SK-N-SH (cell line): Measurements from ENCODE around the gene TBX6. TPM values are rescaled to one million over a fixed set of nuclear protein-coding genes. Genes with fewer than 3 reads are reported as not detected.
A peak's percentile ranks its signal among the peaks of the same experiment; 100 is the strongest.

Experiments used
- CTCF ChIA-PET: fragments of 300-600, 350-600 bp; formaldehyde crosslinking; extraction: SDS; loops from one replicate; lab custom pipeline; 2021; lab: Yijun Ruan, JAX
- POLR2A ChIA-PET: fragments of 350-600 bp; sonication (Branson Sonifier 250); formaldehyde crosslinking; extraction: SDS; loops from one replicate; lab custom pipeline; 2020; ENCODE audit warnings: antibody characterized with exemption, inconsistent platforms; lab: Yijun Ruan, JAX
- DNase-seq: peaks from one replicate; pipeline ENCODE4 v3.0.0; 2012
- H2AFZ ChIP-seq: fragments of 200-600 bp; sonication (generic); 2 replicates; pipeline ENCODE4 v1.8.1; 2016; ENCODE audit warnings: antibody characterized with exemption, mild to moderate bottlenecking, low read depth
- H3F3A ChIP-seq: fragments of 200-600 bp; sonication (generic); replicated peaks from 2 replicates; pipeline ENCODE3; 2016; ENCODE audit warnings: antibody characterized with exemption, mild to moderate bottlenecking; ENCODE audit not compliant: insufficient read depth
- H3K27ac ChIP-seq, 2 experiments: fragments of 200-500 bp in 1 of 2; fragments of 200-600 bp in 1 of 2; sonication (Bioruptor generic) in 1 of 2; sonication (generic), shearing (Covaris generic) in 1 of 2; 2 replicates each; pipeline versions ENCODE4 v1.5.1 to v1.6.1; 2014 to 2016; ENCODE audit warnings: low read depth in 2 of 2, inconsistent platforms in 1 of 2, low read length in 1 of 2, mild to moderate bottlenecking in 1 of 2, mixed read lengths in 1 of 2
- H3K27me3 ChIP-seq: fragments of 200-600 bp; sonication (generic), shearing (Covaris generic); 2 replicates; pipeline ENCODE4 v1.6.1; 2016; ENCODE audit warnings: mixed run types; ENCODE audit not compliant: insufficient read depth
- H3K36me3 ChIP-seq, 2 experiments: fragments of 200-500 bp in 1 of 2; fragments of 200-600 bp in 1 of 2; sonication (Bioruptor generic) in 1 of 2; sonication (generic) in 1 of 2; replicated peaks in 1 of 2; 2 replicates each; pipeline versions ENCODE3 to v1.5.1; 2014 to 2016; ENCODE audit warnings: low read length in 1 of 2, mild to moderate bottlenecking in 1 of 2; ENCODE audit not compliant: insufficient read depth in 2 of 2, control insufficient read depth in 1 of 2
- H3K4me1 ChIP-seq, 2 experiments: fragments of 200-500 bp in 1 of 2; fragments of 200-600 bp in 1 of 2; sonication (Bioruptor generic) in 1 of 2; sonication (generic), shearing (Covaris generic) in 1 of 2; 2 replicates each; pipeline versions ENCODE4 v1.5.1 to v1.6.1; 2014 to 2016; ENCODE audit warnings: low read depth in 1 of 2, low read length in 1 of 2, mixed run types in 1 of 2; ENCODE audit not compliant: insufficient read depth in 2 of 2, control insufficient read depth in 1 of 2
- H3K4me2 ChIP-seq: fragments of 200-600 bp; sonication (generic), shearing (Covaris generic); 2 replicates; pipeline ENCODE4 v1.6.1; 2017; ENCODE audit warnings: mixed run types
- H3K4me3 ChIP-seq, 2 experiments: fragments of 200-500 bp in 1 of 2; fragments of 200-600 bp in 1 of 2; sonication (Bioruptor generic) in 1 of 2; sonication (generic), shearing (Covaris generic) in 1 of 2; 2 replicates each; pipeline versions ENCODE4 v1.5.1 to v1.8.1; 2014 to 2016; ENCODE audit warnings: low read depth in 2 of 2, inconsistent platforms in 1 of 2, low read length in 1 of 2, mild to moderate bottlenecking in 1 of 2, mixed read lengths in 1 of 2, moderate library complexity in 1 of 2
- H3K79me2 ChIP-seq: fragments of 200-600 bp; sonication (generic); 2 replicates; pipeline ENCODE4 v1.8.1; 2017; ENCODE audit warnings: mild to moderate bottlenecking; ENCODE audit not compliant: insufficient read depth
- H3K9ac ChIP-seq: fragments of 200-600 bp; sonication (generic); 2 replicates; pipeline ENCODE4 v1.6.1; 2017; ENCODE audit warnings: mixed run types
- H3K9me2 ChIP-seq: fragments of 200-600 bp; sonication (generic); 2 replicates; pipeline ENCODE4 v1.6.1; 2017; ENCODE audit warnings: mixed run types
- H3K9me3 ChIP-seq: fragments of 200-600 bp; sonication (generic); 2 replicates; pipeline ENCODE4 v1.6.1; 2017; ENCODE audit warnings: mixed run types, mild to moderate bottlenecking, moderate library complexity
- H4K20me1 ChIP-seq: fragments of 200-600 bp; sonication (generic); 2 replicates; pipeline ENCODE4 v1.6.1; 2017; ENCODE audit warnings: mild to moderate bottlenecking, mixed run types; ENCODE audit not compliant: insufficient read depth
- ELF1 ChIP-seq: IDR thresholded peaks from 2 replicates; pipeline ENCODE4 v1.4.0; 2012
- EP300 ChIP-seq, 2 experiments: IDR thresholded peaks; 2 replicates each; pipeline versions ENCODE4 v1.4.0 to v1.6.1; 2012; ENCODE audit warnings: borderline replicate concordance in 1 of 2, low read depth in 1 of 2, low read length in 1 of 2
- FOSL2 ChIP-seq: IDR thresholded peaks from 2 replicates; pipeline ENCODE4 v1.4.0; 2012; ENCODE audit warnings: low read depth, mild to moderate bottlenecking, moderate library complexity, borderline replicate concordance
- FOXJ3 ChIP-seq: sonication (generic); formaldehyde crosslinking; IDR thresholded peaks from 2 replicates; pipeline ENCODE4 v1.5.1; 2020; ENCODE audit warnings: mild to moderate bottlenecking, missing genetic modification reagents
- GABPA ChIP-seq: IDR thresholded peaks from 2 replicates; pipeline ENCODE4 v1.4.0; 2012; ENCODE audit warnings: low read depth, mild to moderate bottlenecking
- NFIC ChIP-seq: IDR thresholded peaks from 2 replicates; pipeline ENCODE4 v1.4.0; 2012; ENCODE audit warnings: borderline replicate concordance
- RAD21 ChIP-seq: IDR thresholded peaks from 2 replicates; pipeline ENCODE4 v1.6.1; 2012; ENCODE audit warnings: mild to moderate bottlenecking, low read length
- RFX5 ChIP-seq: IDR thresholded peaks from 2 replicates; pipeline ENCODE4 v1.6.1; 2012; ENCODE audit warnings: mild to moderate bottlenecking, improper control_type of control experiment, low read length
- RXRA ChIP-seq: IDR thresholded peaks from 2 replicates; pipeline ENCODE4 v1.4.0; 2012; ENCODE audit warnings: low read depth, mild to moderate bottlenecking, borderline replicate concordance
- TAF1 ChIP-seq: IDR thresholded peaks from 2 replicates; pipeline ENCODE4 v1.6.1; 2012; ENCODE audit warnings: low read depth, mild to moderate bottlenecking, low read length, moderate library complexity, borderline replicate concordance
- TEAD4 ChIP-seq: IDR thresholded peaks from 2 replicates; pipeline ENCODE4 v1.4.0; 2012; ENCODE audit warnings: mild to moderate bottlenecking, borderline replicate concordance; ENCODE audit not compliant: insufficient read depth
- WGBS: methylation state at CpG from one replicate; pipeline ENCODE4 v1.1.6; 2017; ENCODE audit warnings: low lambda C conversion rate; 5-methylcytosine and 5-hydroxymethylcytosine counted together
- polyA plus RNA-seq, 3 experiments: library from polyadenylated mRNA; depleted of rRNA; stranded (reverse); fragments of >200 nt; gene quantifications; 2 replicates each; pipeline ENCODE4 v1.2.3, GENCODE V29; 2012
- TF ChIP-seq, protein P1 (sequence below): IDR thresholded peaks from 2 replicates; pipeline ENCODE4 v1.4.0; 2012; ENCODE audit warnings: low read depth
- TF ChIP-seq, protein P2 (sequence below): IDR thresholded peaks from 2 replicates; pipeline ENCODE4 v1.4.0; 2012; ENCODE audit warnings: low read depth, borderline replicate concordance
- TF ChIP-seq, protein P3 (sequence below): IDR thresholded peaks from 2 replicates; pipeline ENCODE4; 2012
- TF ChIP-seq, protein P4 (sequence below): fragments of 200-600 bp; sonication (generic); IDR thresholded peaks from 2 replicates; pipeline ENCODE4 v1.6.1; 2017; ENCODE audit warnings: antibody characterized with exemption, mild to moderate bottlenecking, moderate library complexity
- TF ChIP-seq, protein P5 (sequence below): IDR thresholded peaks from 2 replicates; pipeline ENCODE4 v1.4.0; 2012; ENCODE audit warnings: low read depth, borderline replicate concordance
- TF ChIP-seq, protein P6 (sequence below): fragments of 150-350 bp; IDR thresholded peaks from 2 replicates; pipeline ENCODE4 v1.6.1; 2016; ENCODE audit warnings: mild to moderate bottlenecking, low read depth, low read length

TBX6 gene
- polyA plus RNA-seq, 1 of the 3 experiments (the other 2 are of a cell fraction), result 0.18 TPM

DNA sequence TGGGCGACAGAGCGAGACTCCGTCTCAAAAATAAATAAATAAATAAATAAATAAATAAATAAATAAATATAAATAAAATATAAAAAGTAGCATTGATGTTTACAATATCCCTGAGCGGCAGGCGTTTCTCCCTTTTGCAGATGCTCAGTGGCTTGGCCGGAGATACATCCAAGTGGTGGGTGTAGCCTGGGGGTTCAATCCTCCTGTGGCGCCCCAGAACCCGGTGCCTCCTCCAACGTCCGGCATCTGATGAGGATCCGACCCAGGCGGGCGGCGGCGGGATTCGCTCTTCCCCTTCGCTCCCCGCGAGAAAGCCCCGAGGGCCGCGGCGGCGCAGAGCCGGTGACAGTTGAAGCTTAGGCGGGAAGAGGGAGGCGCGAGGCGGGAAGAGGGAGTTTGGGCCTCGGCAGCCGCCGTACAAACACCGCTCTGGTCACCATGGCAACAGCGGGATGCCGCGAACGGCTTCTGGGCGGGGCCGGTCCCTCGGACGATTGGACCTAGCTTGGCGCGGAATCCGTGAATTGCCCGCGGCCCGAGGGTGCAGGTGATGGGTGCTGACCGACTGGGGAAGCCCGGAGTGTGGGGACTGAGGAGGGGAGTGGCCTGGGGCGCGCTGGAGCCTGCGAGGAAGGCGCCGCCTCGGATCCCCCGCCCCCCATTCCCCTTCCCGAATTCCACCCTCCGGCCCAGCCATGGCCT is 38.9 kb downstream of the TBX6 start (continued):
- no peak for TF ChIP-seq GABPA
- peak; percentile 65; the same call in 1 of the 2 replicates for TF ChIP-seq FOXJ3
- TF ChIP-seq RAD21, result no peak
- TF ChIP-seq ELF1, result peak; percentile 49

DNA sequence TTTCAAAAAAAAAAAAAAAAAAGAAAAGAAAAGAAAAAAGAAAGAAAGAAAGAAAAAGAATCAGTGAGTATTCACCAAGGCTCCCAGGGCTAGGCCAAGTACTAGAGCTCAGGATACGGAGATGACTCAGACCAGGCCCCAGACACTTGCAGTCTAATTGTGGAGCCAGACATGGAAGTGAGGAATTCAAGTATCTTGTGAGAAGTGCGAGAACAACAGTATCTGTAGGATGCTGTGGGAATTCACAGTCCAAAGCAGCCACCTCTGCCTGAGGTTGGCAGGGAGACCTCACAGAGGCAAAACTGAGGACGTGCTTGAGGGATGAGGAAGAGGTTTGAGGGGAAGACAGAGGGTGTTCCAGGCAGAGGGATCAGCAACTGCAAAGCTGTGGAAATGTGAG is 40.2 kb downstream of the TBX6 start:
- Histone ChIP-seq H3K79me2 (peaks cover 33% of the 10 kb centered on the region; the same call in 1 of the 2 replicates), H3K9ac (peak overlapping the region; percentile 51; the same call in 1 of the 2 replicates), H3K9me2 (no peaks in the 10 kb centered on the region), H3K27me3 (no peaks in the 10 kb centered on the region), H3K4me3 (no peak overlapping the region), H3K4me2 (no peak overlapping the region), H4K20me1 (no peaks in the 10 kb centered on the region), H3K4me1 (peaks cover 5% of the 10 kb centered on the region in 2 experiments; a peak in 2 of 4 replicates), H2AFZ (no peak overlapping the region; the same call in 1 of the 2 replicates), H3K36me3 (no peaks in the 10 kb centered on the region), H3F3A (peaks cover 22% of the 10 kb centered on the region), H3K27ac (peak overlapping the region in 1 of 2 experiments; percentile 70; a peak in 2 of 4 replicates), H3K9me3 (no peaks in the 10 kb centered on the region)
- TF ChIP-seq FOSL2 (peak; percentile 56; the same call in 1 of the 2 replicates), FOXJ3 (no peak)
- TF ChIP-seq, protein P1, sequence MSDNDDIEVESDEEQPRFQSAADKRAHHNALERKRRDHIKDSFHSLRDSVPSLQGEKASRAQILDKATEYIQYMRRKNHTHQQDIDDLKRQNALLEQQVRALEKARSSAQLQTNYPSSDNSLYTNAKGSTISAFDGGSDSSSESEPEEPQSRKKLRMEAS, result peak; percentile 56; the same call in 1 of the 2 replicates
- 40% methylated on average over 3 of the region's 3 CpGs for WGBS
- CTCF ChIA-PET, result interaction anchor here (0.6 to 6.1 kb wide), 3 partner anchors 9 to 346 kb away, joined by 3 to 31 read pairs (median 3); partner anchors contain the start of gene TLCD3B
- POLR2A ChIA-PET, result no interaction called here
- no peak for DNase-seq

DNA sequence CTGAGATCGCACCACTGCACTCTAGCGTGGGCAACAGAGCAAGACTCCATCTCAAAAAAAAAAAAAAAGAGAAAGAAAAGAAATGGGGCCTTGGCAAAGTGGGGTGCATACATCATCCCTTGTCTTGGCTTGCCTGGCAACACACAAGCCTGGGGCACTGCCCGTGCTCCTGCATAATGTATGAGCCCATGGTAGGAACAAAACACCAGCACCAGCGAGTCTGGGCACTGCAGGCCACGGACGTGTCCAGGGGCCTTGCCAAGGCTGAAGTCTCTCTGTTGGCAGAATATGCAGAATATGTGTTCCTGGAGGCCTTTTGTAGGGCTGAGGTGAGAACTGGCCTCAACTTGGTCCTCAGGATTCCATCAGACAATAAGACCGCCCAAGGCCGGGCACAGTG is 41.9 kb downstream of the TBX6 start:
- ChIA-PET CTCF (interaction anchor here (1.0 to 6.1 kb wide), 5 partner anchors 9 to 242 kb away, joined by 3 to 31 read pairs (median 4); partner anchors contain the start of genes TBX6 and TLCD3B), POLR2A (no interaction called here)
- H3K4me2 ChIP-seq, result no peak overlapping the region
- no peaks in the 10 kb centered on the region for H3K27me3 ChIP-seq
- H2AFZ ChIP-seq, result no peak overlapping the region
- no peaks in the 10 kb centered on the region for H3K9me3 ChIP-seq
- WGBS, result 93% methylated on average over 8 of the region's 8 CpGs
- H3F3A ChIP-seq, result peaks cover 22% of the 10 kb centered on the region
- no peak overlapping the region for H3K27ac ChIP-seq
- no peak overlapping the region for H3K9ac ChIP-seq
- no peaks in the 10 kb centered on the region for H4K20me1 ChIP-seq
- peaks cover 22% of the 10 kb centered on the region; the same call in 1 of the 2 replicates for H3K79me2 ChIP-seq
- DNase-seq, result no peak
- H3K9me2 ChIP-seq, result no peaks in the 10 kb centered on the region
- H3K4me1 ChIP-seq, result peaks cover 5% of the 10 kb centered on the region in 2 experiments; a peak in 2 of 4 replicates
- H3K4me3 ChIP-seq, result no peak overlapping the region
- H3K36me3 ChIP-seq, result no peaks in the 10 kb centered on the region
- TF ChIP-seq, protein P2, sequence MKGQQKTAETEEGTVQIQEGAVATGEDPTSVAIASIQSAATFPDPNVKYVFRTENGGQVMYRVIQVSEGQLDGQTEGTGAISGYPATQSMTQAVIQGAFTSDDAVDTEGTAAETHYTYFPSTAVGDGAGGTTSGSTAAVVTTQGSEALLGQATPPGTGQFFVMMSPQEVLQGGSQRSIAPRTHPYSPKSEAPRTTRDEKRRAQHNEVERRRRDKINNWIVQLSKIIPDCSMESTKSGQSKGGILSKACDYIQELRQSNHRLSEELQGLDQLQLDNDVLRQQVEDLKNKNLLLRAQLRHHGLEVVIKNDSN, result no peak
- TF ChIP-seq, protein P3, sequence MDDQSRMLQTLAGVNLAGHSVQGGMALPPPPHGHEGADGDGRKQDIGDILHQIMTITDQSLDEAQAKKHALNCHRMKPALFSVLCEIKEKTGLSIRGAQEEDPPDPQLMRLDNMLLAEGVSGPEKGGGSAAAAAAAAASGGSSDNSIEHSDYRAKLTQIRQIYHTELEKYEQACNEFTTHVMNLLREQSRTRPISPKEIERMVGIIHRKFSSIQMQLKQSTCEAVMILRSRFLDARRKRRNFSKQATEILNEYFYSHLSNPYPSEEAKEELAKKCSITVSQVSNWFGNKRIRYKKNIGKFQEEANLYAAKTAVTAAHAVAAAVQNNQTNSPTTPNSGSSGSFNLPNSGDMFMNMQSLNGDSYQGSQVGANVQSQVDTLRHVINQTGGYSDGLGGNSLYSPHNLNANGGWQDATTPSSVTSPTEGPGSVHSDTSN, result no peak
- TF ChIP-seq RXRA (no peak), TAF1 (no peak), EP300 (IDR thresholded peaks at IDR 0.05; ENCODE audit: borderline replicate concordance in 1 of 2, low read depth in 1 of 2, low read length in 1 of 2) (no peak), TEAD4 (no peak), RFX5 (no peak), NFIC (no peak)
- TF ChIP-seq, protein P4, sequence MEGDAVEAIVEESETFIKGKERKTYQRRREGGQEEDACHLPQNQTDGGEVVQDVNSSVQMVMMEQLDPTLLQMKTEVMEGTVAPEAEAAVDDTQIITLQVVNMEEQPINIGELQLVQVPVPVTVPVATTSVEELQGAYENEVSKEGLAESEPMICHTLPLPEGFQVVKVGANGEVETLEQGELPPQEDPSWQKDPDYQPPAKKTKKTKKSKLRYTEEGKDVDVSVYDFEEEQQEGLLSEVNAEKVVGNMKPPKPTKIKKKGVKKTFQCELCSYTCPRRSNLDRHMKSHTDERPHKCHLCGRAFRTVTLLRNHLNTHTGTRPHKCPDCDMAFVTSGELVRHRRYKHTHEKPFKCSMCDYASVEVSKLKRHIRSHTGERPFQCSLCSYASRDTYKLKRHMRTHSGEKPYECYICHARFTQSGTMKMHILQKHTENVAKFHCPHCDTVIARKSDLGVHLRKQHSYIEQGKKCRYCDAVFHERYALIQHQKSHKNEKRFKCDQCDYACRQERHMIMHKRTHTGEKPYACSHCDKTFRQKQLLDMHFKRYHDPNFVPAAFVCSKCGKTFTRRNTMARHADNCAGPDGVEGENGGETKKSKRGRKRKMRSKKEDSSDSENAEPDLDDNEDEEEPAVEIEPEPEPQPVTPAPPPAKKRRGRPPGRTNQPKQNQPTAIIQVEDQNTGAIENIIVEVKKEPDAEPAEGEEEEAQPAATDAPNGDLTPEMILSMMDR, result no peak
- TF ChIP-seq, protein P5, sequence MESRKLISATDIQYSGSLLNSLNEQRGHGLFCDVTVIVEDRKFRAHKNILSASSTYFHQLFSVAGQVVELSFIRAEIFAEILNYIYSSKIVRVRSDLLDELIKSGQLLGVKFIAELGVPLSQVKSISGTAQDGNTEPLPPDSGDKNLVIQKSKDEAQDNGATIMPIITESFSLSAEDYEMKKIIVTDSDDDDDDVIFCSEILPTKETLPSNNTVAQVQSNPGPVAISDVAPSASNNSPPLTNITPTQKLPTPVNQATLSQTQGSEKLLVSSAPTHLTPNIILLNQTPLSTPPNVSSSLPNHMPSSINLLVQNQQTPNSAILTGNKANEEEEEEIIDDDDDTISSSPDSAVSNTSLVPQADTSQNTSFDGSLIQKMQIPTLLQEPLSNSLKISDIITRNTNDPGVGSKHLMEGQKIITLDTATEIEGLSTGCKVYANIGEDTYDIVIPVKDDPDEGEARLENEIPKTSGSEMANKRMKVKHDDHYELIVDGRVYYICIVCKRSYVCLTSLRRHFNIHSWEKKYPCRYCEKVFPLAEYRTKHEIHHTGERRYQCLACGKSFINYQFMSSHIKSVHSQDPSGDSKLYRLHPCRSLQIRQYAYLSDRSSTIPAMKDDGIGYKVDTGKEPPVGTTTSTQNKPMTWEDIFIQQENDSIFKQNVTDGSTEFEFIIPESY, result no peak
- TF ChIP-seq, protein P6, sequence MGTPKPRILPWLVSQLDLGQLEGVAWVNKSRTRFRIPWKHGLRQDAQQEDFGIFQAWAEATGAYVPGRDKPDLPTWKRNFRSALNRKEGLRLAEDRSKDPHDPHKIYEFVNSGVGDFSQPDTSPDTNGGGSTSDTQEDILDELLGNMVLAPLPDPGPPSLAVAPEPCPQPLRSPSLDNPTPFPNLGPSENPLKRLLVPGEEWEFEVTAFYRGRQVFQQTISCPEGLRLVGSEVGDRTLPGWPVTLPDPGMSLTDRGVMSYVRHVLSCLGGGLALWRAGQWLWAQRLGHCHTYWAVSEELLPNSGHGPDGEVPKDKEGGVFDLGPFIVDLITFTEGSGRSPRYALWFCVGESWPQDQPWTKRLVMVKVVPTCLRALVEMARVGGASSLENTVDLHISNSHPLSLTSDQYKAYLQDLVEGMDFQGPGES, result no peak
